NCI-H1930 (cell line): ENCODE results near the gene KRT77.
"Not testable (repeated sequence)": the region's sequence is repeated elsewhere in the genome, so short reads cannot be mapped to it uniquely, and the experiment has no call there.

Experiments
- DNase-seq, 2 experiments: peaks; one replicate each; lab custom pipeline; 2025; lab: John Stamatoyannopoulos, UW

The KRT77 gene

DNA sequence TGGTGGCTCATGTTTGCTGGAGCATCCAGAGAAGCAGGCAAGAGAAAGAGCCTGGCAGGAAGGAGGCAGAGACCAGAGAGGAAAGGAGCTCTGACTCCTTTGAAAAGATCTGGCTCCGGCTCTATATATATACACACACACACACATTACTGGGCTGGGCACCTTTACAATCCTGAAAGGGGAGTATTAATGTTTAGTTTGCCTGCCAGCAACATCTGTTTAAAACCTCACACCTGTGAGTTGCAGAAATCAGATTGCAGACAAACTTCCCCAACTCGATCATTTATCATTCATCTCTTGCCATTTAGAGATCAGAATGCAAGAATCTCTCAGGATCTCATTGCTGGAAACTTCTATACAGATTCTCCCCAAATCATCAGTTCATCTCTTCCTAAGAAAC lies at the start of gene KRT77:
Gene KRT77 (minus strand): TSS at position 101 of the 400 bp plus-strand sequence. CDS start 90 bp downstream, at position 11.
- DNase-seq, result no peak

DNA sequence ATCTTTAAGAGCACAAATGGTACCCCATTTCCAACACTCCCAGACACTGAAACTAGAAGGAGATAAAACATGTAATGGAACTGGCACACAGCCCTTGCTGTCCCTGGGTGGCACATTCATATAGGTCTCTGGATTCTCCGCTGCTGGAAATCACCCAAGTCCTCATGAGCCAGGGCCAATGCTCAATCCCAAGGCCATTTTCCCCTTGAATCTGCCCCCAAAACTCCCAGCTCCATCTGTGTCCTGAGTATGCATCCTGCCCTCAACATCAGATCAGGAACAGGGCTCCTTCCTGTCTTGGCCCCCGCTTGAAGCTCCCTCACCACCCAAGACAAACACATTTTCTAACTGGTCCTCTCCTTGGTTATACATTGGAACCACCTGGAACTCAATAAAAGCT lies 49.2 kb upstream of the KRT77 start:
- no peak for DNase-seq

DNA sequence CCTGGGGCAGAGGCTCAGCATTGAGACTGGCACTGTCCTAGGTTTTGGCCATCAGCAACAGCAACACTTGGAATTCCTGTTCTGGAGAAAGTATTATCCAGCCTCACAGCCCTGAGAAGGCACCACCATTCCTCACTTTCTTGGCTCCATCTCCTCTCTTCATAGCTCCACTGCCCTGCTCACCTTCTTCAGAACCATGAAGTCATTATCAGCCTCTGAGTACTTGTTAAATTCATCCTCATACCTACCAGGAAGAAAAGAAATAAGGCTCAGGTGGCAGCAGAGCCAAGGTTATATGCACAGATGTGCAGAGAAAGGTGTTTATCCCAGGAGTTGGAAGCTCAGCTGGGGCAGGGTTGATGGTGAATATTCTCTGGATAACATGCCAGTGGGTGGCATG lies 48.5 kb upstream of the KRT77 start:
- DNase-seq, result no peak

DNA sequence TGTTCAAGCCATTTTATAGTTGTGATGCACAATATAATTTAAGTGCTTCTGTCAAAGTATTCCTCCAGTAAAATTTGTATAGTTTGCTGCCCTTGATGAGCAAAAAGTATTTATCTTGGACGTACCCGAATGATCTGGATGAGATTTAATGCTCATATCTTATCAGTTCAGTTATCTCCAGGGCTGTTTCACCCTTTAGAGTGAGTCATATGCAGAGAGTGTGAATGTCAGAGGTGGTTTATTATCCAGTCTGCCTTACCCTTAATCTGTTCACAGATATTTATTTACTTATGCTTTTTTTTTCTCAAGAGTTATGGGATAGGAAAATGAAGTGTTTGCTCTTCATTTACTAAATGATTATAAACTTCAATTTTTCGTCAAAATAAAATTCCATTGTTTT lies 47.2 kb upstream of the KRT77 start:
- not testable (repeated sequence) for DNase-seq

DNA sequence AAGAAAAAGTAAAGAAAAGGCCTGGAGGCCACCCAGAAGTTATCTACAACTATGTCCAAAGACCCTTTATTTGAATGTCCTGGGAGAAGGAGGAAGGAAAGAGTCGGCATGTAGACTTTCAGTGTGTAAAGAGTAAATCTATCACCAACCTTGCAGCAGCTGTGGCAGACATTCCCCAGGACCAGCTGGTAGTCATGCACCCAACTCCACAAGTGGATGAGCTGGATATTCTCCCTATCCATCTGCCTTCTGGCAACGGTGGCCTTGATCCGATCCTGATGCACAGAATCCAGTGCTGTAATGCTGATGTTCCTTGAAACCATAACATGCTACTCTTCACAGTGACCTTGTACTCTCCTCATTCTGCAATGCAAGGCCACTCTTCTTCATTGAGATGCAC lies 46.5 kb upstream of the KRT77 start:
- DNase-seq, result no peak

DNA sequence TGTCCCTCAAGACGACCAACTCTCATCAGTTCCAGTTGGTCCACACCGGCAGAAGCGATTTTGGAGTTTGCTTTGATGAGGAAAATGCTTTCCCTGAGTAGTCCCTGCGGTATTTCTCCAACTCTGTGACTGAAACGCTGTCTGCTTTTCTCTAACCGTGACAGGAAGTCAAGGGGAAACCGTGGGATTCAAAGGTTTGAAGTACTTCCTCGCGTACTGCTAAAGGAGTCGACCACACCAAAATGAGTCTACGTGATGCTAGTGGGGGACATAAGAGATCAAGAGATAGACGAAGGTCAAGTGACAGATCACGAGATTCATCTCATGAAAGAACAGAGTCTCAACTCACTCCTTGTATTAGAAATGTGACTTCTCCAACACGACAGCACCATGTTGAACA lies 45.3 kb upstream of the KRT77 start:
- DNase-seq, result no peak

DNA sequence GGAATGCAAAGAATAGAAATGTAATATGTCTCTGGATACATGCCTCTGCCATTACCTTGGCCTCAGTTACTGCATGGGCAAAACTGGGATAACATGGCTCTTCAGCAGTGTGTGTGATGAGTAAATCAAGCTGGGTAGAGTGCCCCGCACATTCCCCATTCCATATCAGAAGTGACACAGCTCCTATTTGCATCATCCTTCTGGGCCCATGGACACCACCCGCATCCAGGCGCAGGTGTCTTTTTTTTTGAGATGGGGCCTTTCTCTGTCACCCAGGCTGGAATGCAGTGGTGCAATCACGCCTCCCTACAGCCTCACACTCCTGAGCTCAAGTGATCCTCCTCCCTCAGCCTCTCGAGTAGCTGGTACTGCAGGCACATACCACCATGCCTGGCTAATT lies 42.2 kb upstream of the KRT77 start:
- no peak for DNase-seq

DNA sequence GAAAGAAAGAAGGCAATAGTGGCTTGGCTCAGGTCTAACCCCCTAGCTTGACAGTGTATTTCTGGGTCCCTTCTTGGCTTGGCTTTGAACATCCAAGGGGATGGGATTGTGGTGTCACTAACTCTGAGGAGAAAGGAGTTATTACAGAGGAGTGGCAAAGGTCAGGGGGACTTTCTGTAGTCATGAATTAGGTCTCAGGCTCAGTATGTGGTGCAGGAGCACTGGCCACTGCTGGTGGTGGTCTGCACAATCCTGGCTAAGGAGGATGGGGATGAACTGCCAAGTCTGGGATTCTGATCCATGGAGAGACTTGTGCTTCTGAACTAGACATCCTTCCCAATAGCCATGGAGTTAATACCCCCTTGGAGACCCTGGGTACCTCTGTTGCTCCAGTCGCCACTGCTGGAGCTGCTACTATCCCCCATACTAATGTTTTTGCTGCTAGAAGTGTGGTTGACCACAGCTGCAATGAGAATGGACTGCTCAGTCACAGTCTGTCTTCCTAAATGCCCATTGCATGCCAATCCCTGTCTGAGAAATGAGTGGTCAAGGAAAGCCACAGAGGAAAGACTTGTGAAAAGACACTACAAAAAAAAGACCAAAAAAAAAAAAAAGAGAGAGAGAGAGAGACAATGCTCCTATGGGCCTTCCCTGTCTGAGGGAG lies 41.3 kb upstream of the KRT77 start:
- DNase-seq, result no peak

DNA sequence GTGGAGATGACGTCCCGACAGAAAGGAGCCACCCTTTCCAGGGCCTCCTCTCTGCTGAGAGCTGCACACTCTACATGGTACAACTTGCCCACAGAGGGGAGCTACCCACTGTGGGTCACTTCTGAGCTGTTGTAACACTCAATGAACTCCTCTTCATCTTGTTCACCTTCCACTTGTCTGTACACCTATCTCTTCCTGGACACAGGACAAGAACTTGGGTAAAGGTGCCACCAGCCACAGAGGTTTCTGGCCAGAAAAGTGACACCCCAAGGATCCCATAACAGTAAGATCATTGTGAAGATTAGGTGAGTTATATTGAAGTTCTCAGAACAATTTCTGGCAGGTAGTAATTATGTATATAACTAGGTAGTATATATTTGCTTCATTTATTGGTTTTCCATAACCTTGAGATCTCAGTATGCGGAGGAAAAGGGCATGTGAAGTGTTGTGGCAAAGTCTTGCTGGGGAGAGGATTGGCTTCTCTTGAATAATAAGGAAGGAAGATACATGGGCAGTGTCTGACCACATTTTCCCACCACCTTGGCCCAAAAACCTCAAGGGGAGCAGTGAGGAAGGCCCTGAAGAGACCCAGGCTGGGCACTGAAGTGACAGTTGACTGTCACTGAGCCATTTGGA lies 39.6 kb upstream of the KRT77 start:
- no peak for DNase-seq

DNA sequence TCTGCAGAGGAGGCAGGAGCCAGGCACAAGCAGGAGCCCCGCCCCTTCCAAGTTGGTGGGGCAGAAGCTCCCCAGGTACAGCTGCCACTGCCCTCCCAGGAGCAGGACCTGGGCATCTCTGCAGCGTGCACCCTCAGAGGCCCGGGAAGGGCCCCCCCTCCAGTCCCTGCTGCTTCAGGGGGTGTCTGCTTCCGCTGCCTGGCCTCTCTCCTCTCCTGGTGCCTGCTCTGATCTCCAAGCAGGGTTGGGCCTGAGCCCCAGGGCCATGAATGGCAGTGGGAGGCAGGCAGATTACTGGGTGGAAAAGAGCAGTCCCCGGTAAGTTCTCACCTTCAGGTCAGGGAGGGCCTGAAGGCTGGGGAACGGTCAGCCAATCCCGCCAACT lies 38.9 kb upstream of the KRT77 start:
- DNase-seq, result no peak

DNA sequence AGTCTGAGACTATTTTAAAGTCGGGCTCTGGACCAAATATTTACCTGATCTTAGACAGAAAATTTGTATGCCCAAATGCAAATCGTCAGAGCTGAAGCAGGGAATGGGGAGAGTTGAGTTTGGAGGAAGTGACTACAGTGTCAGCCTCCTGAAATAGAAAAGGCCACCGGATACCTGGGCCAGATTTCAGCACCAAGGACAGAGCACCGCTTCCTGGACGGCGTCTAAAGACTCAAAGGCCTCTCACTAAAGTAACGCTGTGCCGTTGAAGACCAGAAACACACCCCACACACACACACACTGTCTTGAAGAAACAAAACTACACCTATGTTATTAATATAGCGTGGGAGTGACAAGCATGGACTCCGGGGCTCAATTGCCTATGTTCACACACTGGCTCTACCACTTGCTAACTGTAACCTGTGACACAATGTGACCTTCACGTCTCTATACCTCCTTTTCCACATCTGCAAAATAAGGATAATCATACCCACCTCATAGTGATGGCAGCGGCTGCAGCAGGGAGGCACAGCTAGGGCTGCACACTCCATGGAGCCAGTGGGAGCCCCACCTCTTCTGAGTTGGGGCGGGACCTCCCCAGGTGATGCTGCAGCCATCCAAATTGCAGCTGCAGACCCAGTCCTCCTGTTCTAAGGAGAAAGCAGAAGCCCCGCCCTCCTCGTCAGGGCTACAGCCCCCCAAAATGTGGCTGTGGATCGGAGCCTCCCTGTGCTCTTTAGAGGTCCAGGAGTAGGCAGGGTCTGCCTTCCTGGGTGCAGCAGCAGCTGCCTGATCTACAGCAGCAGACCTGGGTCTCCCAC lies 38.3 kb upstream of the KRT77 start:
- no peak for DNase-seq

DNA sequence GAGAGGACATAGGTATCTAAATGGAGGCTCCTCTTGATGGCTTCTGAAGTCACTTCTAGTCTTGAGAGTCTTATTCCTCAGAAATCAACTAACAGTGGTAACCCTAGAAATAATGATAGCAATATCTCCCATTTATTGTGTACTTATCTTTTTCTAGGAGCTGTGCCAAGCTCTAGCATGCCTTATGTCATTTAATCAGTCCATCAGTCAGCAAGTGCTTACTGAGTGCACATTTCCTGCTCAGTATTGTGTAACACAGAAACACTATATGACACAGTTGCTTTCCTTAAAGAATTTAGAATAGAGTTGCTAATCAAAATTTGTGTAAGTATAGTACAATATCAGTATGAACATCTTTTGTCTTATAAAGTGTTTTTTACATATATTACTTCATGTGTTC lies 37.3 kb upstream of the KRT77 start:
- no peak for DNase-seq

DNA sequence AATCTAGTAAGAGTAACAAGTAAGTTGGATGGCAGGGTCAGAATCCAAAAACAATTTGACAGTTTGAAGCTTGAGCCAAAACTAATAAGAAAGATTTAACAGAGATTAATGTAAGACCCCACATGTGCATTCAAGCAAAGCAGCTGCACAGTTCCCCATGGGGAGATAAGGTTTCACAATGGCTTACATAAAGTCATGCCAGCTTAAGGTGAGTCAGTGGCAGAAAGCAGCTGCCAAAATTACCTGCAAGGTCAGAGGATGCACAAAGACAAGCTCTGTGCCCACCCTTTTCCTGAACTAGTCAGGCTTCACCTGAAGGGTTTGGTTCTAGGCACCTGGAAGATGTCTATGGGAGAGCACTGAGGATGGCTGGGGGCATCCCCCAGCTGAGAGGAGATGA lies 36.6 kb upstream of the KRT77 start:
- no peak for DNase-seq

DNA sequence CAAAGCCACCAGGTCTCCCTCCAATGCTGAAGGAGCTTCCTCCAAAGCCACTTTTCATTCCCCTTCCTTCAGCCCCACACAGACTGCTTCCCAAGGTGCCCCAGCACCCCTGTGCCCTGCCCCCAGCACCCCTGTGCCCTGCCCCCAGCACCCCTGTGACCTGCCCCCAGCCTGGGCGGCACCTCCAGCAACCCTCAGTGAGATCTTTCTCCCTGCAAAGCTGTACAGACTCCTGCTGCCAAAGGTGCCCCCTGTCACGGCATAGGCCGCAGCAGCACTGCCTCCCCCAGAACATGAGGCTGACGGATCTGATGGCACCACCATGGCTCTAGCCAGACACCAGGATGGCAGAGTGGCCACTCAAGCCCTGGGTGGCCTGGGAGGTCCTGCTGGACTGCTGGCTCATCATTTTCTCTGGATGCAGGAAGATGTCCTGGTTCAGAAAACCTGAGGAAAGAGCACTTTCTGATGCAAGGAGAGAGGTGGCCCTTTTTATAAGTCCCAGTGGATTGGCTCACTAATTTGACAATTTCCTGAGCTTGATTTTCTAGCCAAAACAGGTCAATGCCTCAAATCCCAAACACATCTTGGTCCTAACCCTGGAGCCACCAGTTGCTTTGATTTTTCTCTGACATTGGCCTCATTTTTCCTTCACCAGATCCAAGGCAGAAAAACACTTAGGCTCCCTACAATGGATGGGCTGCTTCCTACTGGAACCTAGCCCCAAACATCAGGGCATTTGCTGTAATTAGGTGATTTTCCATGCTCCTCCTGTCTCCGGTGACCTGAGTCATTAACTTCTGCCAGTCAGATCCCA lies 32.7 kb upstream of the KRT77 start:
- DNase-seq, result no peak

DNA sequence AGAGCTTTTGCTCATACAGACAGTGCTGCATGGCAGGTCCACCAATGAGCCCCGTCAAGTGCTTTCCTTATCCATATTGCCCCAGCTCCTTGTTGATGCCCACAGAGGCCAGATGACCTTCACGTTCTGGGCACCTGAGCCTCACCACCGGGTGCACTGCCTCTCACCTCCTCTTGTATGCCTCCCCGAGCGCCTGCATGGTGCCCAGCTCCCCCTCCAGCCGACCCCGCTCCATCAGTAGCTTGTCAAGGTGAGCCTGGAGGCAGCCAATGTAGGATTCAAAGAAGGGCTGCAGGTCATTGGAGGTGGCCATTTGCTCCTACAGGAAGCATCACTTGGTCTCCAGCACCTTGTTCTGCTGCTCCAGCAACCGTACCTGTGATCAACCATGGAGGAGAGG lies 31.8 kb upstream of the KRT77 start:
- DNase-seq, result no peak

DNA sequence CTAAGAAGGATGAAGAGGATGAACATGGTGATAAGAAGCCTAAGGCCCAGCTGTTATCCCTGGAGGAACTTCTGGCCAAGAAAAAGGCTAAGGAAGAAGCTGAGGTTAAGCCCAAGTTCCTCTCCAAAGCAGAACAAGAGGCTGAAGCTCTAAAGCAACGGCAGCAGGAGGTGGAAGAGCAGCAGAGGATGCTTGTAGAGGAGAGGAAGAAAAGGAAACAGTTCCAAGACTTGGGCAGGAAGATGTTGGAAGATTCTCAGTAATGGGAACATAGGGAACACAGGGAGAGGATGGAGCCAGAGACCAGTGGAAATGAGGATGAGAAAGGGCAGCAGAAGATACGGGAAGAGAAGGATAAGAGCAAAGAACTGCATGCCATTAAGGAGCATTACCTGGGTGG lies 27.5 kb upstream of the KRT77 start:
- DNase-seq, result no peak

DNA sequence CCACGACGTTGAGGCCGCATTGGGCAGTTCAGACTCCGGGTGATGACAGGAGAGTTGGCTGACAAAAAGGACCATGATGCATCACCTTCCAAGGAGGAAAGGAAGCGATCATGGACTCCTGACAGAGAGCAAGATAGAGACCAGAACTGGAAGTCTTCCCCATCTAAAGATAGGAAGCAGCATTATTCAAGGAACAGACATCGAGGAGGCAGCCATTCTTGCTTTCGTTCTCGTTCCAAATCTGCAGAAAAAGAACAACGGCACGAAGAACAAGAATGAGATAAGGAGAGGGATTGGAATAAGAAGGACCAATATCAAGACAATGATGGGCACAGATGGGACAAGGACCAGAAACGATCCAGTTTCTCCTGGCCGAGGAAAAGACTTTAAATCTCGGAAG lies 27.1 kb upstream of the KRT77 start:
- DNase-seq, result no peak

DNA sequence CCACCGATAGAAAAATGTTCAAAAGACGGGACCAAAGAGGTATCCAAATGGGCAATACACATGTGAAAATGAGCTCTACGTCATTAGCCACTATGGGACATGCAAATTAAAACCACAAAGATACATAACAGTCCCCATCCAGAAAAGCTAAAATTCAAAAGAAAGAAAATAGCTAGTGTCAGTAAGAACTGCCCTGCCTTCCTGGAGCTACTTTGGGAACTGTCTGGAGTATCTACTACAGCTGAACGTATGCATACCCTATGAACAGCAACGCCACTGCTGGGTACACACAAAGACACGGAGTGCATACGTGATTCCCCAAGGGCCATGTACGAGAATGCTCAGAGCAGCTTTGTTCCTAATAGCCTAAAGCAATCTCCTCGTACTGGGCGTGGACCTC lies 25.8 kb upstream of the KRT77 start:
- DNase-seq, result no peak

DNA sequence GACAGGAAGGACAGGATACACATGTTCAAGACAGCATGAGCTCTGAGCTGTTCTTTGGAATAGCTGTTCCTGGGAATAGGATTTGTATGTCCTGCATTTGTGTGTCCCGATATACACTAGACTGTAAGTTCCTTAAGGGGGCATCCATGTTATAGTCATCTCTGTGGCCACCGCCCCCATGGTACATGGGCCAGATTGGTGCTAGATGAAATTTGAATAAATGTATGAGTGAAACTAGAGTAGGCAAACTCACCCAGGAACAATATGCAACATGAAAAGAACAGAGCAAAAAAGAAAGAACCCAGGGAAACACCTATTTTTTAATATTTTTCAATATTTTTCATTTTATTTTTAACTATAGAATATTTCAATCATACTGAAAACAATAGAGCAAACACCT lies 25.1 kb upstream of the KRT77 start:
- no peak for DNase-seq

DNA sequence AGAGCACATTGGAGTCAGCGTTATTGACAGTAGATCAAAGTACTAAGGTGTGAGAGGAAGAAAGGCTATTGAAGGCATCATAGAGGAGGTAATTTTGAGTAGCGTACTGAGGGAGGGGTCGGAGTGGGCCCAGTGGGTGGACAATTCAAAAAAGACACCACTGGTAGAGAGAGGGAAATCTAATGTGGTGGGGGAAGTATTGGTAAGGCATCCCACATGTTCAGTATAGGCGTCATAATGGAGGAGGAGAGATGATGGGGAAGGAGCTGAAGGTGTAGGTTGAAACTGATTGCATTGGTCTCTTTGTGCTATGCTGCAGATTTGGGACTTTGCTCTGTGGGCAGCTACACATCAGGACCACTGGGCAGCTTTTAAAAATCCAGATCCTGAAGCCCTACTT lies 23.7 kb upstream of the KRT77 start:
- no peak for DNase-seq

DNA sequence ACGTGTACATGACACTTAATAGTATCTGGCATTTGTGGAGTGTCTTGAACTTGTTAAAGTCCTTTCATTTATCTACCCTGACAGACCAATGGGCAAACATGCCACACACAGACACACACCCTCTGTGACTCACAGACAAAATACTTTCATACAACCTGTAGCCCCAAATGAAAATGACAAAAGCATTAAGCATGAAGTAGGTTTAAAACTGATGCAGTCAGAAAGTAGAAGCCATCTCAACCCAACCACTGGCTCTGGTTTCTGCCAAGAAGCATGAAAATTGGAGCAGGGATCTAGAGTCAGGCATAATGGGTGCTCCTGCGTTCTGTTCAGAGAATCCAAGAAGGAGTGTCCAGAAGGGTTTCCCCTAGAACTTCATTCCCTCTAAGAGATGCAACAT lies 23.1 kb upstream of the KRT77 start:
- DNase-seq, result no peak

DNA sequence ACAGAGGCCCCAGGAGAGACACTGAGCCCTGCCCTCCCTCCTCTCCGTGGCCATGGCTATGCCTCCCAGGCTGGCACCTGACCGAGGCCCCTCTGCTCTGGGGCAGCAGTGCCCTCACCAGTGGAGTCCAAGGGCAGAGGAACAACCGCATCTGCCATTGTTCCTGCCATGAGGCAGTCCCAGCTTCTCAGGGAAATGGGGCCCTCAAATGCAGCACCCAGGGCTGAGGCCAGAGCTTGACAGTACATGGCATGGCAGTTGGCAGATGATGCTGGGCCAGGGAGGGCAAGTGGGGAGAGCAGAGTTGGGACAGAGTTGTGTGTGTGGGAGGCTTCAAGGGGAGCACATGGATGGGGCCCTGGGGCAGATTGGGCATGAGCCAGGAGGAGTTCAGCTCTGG lies 21.1 kb upstream of the KRT77 start:
- DNase-seq, result no peak

DNA sequence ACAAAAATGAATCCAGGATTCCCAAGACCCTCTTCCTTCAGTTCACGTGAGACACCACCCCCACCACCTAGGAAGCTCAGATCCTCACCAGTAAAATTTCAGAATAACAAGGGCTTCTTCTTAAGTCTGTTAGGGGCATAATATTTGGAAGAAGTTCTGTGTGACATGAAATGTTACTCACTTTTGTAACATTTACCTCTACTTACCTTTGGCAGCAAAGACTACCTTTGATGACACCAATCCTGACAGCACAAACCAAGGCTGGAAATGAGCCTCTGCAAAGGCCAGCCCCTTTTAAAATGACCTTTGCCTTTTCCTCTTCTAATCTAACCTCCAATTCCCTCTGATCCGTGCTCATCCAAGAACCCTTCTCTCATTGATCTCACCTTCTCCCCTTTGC lies 19.4 kb upstream of the KRT77 start:
- DNase-seq, result no peak
